SJCRH30 (cell line): ENCODE data around the gene SHPK. TPM values are rescaled to one million over a fixed set of nuclear protein-coding genes. Genes with fewer than 3 reads are reported as not detected.

Experiments
- DNase-seq, 2 experiments: peaks; one replicate each; pipeline ENCODE4 v3.0.0-alpha.2; 2015 to 2020
- H3K27ac ChIP-seq: fragments of 250-450 bp; sonication (Bioruptor Pico); 2 replicates; pipeline ENCODE4 v1.5.1; 2020; ENCODE audit warnings: mild to moderate bottlenecking, moderate library complexity
- H3K27me3 ChIP-seq: fragments of 250-450 bp; sonication (Bioruptor Pico); 2 replicates; pipeline ENCODE4 v1.5.1; 2020; ENCODE audit warnings: mild to moderate bottlenecking, moderate library complexity
- H3K36me3 ChIP-seq: fragments of 250-450 bp; sonication (Bioruptor Pico); 2 replicates; pipeline ENCODE4 v1.5.1; 2020; ENCODE audit warnings: mild to moderate bottlenecking, moderate library complexity
- H3K4me1 ChIP-seq: fragments of 250-450 bp; sonication (Bioruptor Pico); 2 replicates; pipeline ENCODE4 v1.5.1; 2020; ENCODE audit warnings: mild to moderate bottlenecking, moderate library complexity
- H3K4me3 ChIP-seq: fragments of 250-450 bp; sonication (Bioruptor Pico); 2 replicates; pipeline ENCODE4 v1.5.1; 2020; ENCODE audit warnings: mild to moderate bottlenecking, moderate library complexity
- H3K9me3 ChIP-seq: fragments of 250-450 bp; sonication (Bioruptor Pico); replicated peaks from 2 replicates; pipeline ENCODE4 v1.5.1; 2020; ENCODE audit warnings: mild to moderate bottlenecking, moderate library complexity
- total RNA-seq: library from RNA; depleted of rRNA; stranded (reverse); fragments of >200 nt; shearing (Covaris generic); gene quantifications from 2 replicates; pipeline ENCODE4 v1.2.3, GENCODE V29; 2014; rRNA removed

Gene SHPK
- 11.4 and 12.4 TPM in 2 replicates for total RNA-seq

GRCh38 chr17:3636154-3636907 lies at the start of gene SHPK, which contains the start of gene CTNS:
TSS of gene SHPK (minus strand) at chr17:3636250. CDS start at chr17:3636219, 31 bp downstream.
TSS of gene CTNS (plus strand) at chr17:3636760. CDS start at chr17:3640207, 3,447 bp downstream.
- H3K27ac ChIP-seq, result peak within 1 kb of the TSS; percentile 94
- H3K36me3 ChIP-seq, result no peaks in the 10 kb centered on the region
- DNase-seq, result peak; percentile 94
- no peaks in the 10 kb centered on the region for H3K9me3 ChIP-seq
- H3K4me1 ChIP-seq, result no peaks in the 10 kb centered on the region; the same call in 1 of the 2 replicates
- peak within 1 kb of the TSS; percentile 80 for H3K4me3 ChIP-seq
- no peaks in the 10 kb centered on the region for H3K27me3 ChIP-seq

- Histone ChIP-seq H3K4me1 (no peaks in the 10 kb centered on the region), H3K27ac (no peak overlapping the region), H3K9me3 (no peaks in the 10 kb centered on the region), H3K36me3 (no peaks in the 10 kb centered on the region), H3K27me3 (no peaks in the 10 kb centered on the region), H3K4me3 (no peak overlapping the region)
- peak; percentile 42 to 69 for DNase-seq
These were observed 49.1 kb upstream of the SHPK start for GRCh38 chr17:3685174-3685573.

GRCh38 chr17:3683054-3683511 lies 47.0 kb upstream of the SHPK start:
- H3K27ac ChIP-seq, result no peak overlapping the region
- no peak overlapping the region for H3K4me3 ChIP-seq
- peak; percentile 33 to 63 for DNase-seq
- no peaks in the 10 kb centered on the region for H3K27me3 ChIP-seq
- no peaks in the 10 kb centered on the region for H3K9me3 ChIP-seq
- H3K36me3 ChIP-seq, result no peaks in the 10 kb centered on the region
- H3K4me1 ChIP-seq, result no peaks in the 10 kb centered on the region

- Histone ChIP-seq H3K9me3 (no peaks in the 10 kb centered on the region), H3K4me3 (no peak overlapping the region), H3K4me1 (no peaks in the 10 kb centered on the region), H3K36me3 (no peaks in the 10 kb centered on the region), H3K27ac (no peak overlapping the region), H3K27me3 (no peaks in the 10 kb centered on the region)
- DNase-seq, result no peak
These were observed 46.0 kb upstream of the SHPK start for GRCh38 chr17:3682033-3682432.

GRCh38 chr17:3681565-3681964 lies 45.5 kb upstream of the SHPK start:
- Histone ChIP-seq H3K9me3 (no peaks in the 10 kb centered on the region), H3K36me3 (no peaks in the 10 kb centered on the region), H3K4me3 (no peak overlapping the region), H3K4me1 (no peaks in the 10 kb centered on the region), H3K27me3 (no peaks in the 10 kb centered on the region), H3K27ac (no peak overlapping the region)
- DNase-seq, result no peak

GRCh38 chr17:3681057-3681456 lies 45.0 kb upstream of the SHPK start:
- Histone ChIP-seq H3K4me3 (no peak overlapping the region), H3K27ac (no peak overlapping the region), H3K9me3 (no peaks in the 10 kb centered on the region), H3K36me3 (no peaks in the 10 kb centered on the region), H3K4me1 (no peaks in the 10 kb centered on the region), H3K27me3 (no peaks in the 10 kb centered on the region)
- DNase-seq, result no peak

- Histone ChIP-seq H3K4me3 (no peak overlapping the region), H3K9me3 (no peaks in the 10 kb centered on the region), H3K36me3 (no peaks in the 10 kb centered on the region), H3K4me1 (no peaks in the 10 kb centered on the region), H3K27ac (no peak overlapping the region), H3K27me3 (no peaks in the 10 kb centered on the region)
- no peak for DNase-seq
These were observed 43.6 kb upstream of the SHPK start for GRCh38 chr17:3679531-3680126.

- no peaks in the 10 kb centered on the region for H3K36me3 ChIP-seq
- no peaks in the 10 kb centered on the region for H3K9me3 ChIP-seq
- H3K27me3 ChIP-seq, result no peaks in the 10 kb centered on the region
- no peaks in the 10 kb centered on the region for H3K4me1 ChIP-seq
- no peak overlapping the region for H3K27ac ChIP-seq
- DNase-seq, result no peak
- H3K4me3 ChIP-seq, result no peak overlapping the region
These were observed 42.9 kb upstream of the SHPK start for GRCh38 chr17:3678821-3679530.

GRCh38 chr17:3678095-3678820 lies 42.2 kb upstream of the SHPK start:
- H3K36me3 ChIP-seq, result no peaks in the 10 kb centered on the region
- no peaks in the 10 kb centered on the region for H3K27me3 ChIP-seq
- H3K4me3 ChIP-seq, result no peak overlapping the region
- H3K4me1 ChIP-seq, result no peaks in the 10 kb centered on the region
- H3K9me3 ChIP-seq, result no peaks in the 10 kb centered on the region
- DNase-seq, result no peak
- no peak overlapping the region for H3K27ac ChIP-seq

- H3K27ac ChIP-seq, result no peak overlapping the region
These were observed 39.8 kb upstream of the SHPK start for GRCh38 chr17:3675886-3676285.

GRCh38 chr17:3672571-3672970 lies 36.5 kb upstream of the SHPK start:
- H3K4me1 ChIP-seq, result no peaks in the 10 kb centered on the region
- no peak overlapping the region for H3K4me3 ChIP-seq
- H3K9me3 ChIP-seq, result no peaks in the 10 kb centered on the region
- no peak overlapping the region for H3K27ac ChIP-seq
- no peak for DNase-seq
- no peaks in the 10 kb centered on the region for H3K27me3 ChIP-seq
- H3K36me3 ChIP-seq, result no peaks in the 10 kb centered on the region

More at GRCh38 chr17:3675886-3676285, 39.8 kb upstream of the SHPK start:
- no peak overlapping the region for H3K4me3 ChIP-seq
- no peak for DNase-seq
- no peaks in the 10 kb centered on the region for H3K9me3 ChIP-seq
- no peaks in the 10 kb centered on the region for H3K36me3 ChIP-seq
- no peaks in the 10 kb centered on the region for H3K27me3 ChIP-seq
- H3K4me1 ChIP-seq, result no peaks in the 10 kb centered on the region

GRCh38 chr17:3669548-3669947 lies 33.5 kb upstream of the SHPK start:
- Histone ChIP-seq H3K9me3 (no peaks in the 10 kb centered on the region), H3K27ac (no peak overlapping the region), H3K4me1 (no peaks in the 10 kb centered on the region), H3K4me3 (peak overlapping the region; percentile 83), H3K27me3 (no peaks in the 10 kb centered on the region), H3K36me3 (no peaks in the 10 kb centered on the region)
- no peak for DNase-seq

GRCh38 chr17:3669085-3669347 lies 33.0 kb upstream of the SHPK start:
- DNase-seq, result no peak
- H3K4me3 ChIP-seq, result peak overlapping the region; percentile 83

GRCh38 chr17:3668279-3669084 lies 32.4 kb upstream of the SHPK start, which contains the start of the genes EMC6 and TAX1BP3:
TSS of gene EMC6 (plus strand) at chr17:3668812. CDS start at chr17:3669147, 335 bp downstream.
TSS of gene TAX1BP3 (minus strand) at chr17:3668578. CDS start at chr17:3668526, 52 bp downstream.
- Histone ChIP-seq H3K4me1 (no peaks in the 10 kb centered on the region), H3K27me3 (no peaks in the 10 kb centered on the region), H3K36me3 (no peaks in the 10 kb centered on the region), H3K9me3 (no peaks in the 10 kb centered on the region), H3K4me3 (peak within 1 kb of the TSS; percentile 83), H3K27ac (peak within 1 kb of the TSS; percentile 82)
- peak; percentile 95 to 96 for DNase-seq

More at GRCh38 chr17:3669085-3669347, 33.0 kb upstream of the SHPK start:
- H3K27ac ChIP-seq, result peak overlapping the region; percentile 63
- no peaks in the 10 kb centered on the region for H3K4me1 ChIP-seq
- no peaks in the 10 kb centered on the region for H3K9me3 ChIP-seq
- no peaks in the 10 kb centered on the region for H3K36me3 ChIP-seq
- H3K27me3 ChIP-seq, result no peaks in the 10 kb centered on the region
